ENCODE data around the gene DENND6A. TPM values are rescaled to one million over a fixed set of nuclear protein-coding genes. Genes with fewer than 3 reads are reported as not detected.
"Not testable (repeated sequence)": the region's sequence is repeated elsewhere in the genome, so short reads cannot be mapped to it uniquely, and the experiment has no call there.

Gene DENND6A
- total RNA-seq, 1 donor, result 136 TPM

DNA sequence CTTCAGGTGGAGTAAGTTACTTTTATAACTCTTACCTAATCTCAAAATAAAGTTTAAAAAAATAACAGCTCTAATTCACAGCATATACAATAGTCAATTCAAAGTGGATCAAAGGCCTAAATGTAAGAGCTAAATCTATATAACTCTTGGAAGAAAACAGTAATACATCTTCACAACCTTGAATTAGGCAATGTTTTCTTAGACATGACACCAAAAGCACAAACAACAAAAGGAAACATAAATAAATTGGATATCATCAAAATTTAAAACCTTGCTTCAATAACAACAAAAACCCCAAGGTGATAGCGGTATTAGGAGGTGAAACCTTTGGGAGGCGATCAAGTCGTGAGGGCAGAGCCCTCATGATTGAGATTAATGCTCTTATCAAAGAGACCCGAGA lies 12.8 kb downstream of the DENND6A start:
- Histone ChIP-seq H3K27me3 (ENCODE audit: insufficient read depth, low read length) (no peaks in the 10 kb centered on the region), H3K4me3 (ENCODE audit: low read length) (no peak overlapping the region), H3K9me3 (ENCODE audit: low read depth, low read length) (no peaks in the 10 kb centered on the region), H3K4me1 (ENCODE audit: insufficient read depth, low read length) (peaks cover 30% of the 10 kb centered on the region)

DNA sequence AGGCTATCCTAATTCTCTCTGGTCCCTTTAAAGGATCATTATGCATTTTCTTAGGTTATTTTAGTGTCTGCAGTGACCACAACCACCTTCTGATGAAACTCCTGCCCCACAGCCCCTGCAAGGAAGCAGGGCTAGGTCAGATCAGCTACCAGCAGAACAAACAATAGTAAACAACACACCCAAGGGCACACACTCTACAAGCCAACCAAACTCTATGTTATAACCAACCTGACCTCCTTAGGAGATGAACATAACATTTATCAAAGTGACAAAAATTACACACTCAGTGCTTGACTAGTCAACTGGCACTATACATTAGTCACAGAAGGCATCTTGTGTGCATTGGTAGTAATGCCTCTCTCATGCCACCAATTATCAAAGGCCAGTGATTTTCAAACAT lies 17.3 kb downstream of the DENND6A start:
- Histone ChIP-seq H3K4me3 (ENCODE audit: low read length) (no peak overlapping the region), H3K9me3 (ENCODE audit: low read depth, low read length) (no peaks in the 10 kb centered on the region), H3K4me1 (ENCODE audit: insufficient read depth, low read length) (peaks cover 40% of the 10 kb centered on the region), H3K27me3 (ENCODE audit: insufficient read depth, low read length) (no peaks in the 10 kb centered on the region)

DNA sequence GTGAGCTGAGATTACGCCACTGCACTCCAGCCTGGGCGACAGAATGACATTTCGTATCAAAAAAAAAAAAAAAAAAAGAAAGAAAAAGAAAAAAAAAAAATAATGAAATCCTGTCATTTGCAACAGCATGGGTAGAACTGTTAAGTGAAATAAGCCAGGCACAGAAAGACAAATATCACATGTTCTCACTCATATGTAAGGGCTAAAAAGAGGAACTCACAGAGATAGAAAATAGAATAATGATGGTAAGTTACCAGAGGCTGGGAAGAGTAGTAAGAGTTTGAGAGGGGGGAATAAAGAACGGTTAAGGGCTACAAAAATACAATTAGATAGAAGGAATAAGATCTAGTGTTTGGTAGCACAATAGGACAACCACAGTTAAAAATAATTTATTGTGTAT lies 19.7 kb downstream of the DENND6A start:
- Histone ChIP-seq H3K27me3 (ENCODE audit: insufficient read depth, low read length) (no peaks in the 10 kb centered on the region), H3K4me1 (ENCODE audit: insufficient read depth, low read length) (peaks cover 35% of the 10 kb centered on the region), H3K4me3 (ENCODE audit: low read length) (no peak overlapping the region)

DNA sequence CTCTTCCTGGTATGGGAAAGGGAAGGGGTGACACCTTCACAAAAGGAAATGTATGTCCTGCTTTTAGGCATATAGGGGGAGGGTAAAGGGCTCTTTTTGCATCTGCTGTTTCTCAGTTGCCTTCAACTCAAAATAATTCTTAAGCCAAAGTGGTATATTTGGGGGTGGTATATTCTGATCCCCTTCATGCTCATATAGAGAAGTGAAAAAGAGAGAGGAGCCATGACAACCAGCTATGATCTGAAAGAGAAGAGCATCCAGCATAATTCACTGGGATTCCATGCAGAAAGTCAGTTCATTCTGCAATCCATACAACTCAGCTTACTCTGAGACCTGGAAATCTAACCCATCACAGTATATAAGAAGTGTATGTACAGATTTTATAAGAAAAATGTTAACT lies 22.3 kb downstream of the DENND6A start:
- Histone ChIP-seq H3K4me1 (ENCODE audit: insufficient read depth, low read length) (peaks cover 29% of the 10 kb centered on the region), H3K9me3 (ENCODE audit: low read depth, low read length) (no peaks in the 10 kb centered on the region), H3K4me3 (ENCODE audit: low read length) (no peak overlapping the region), H3K27me3 (ENCODE audit: insufficient read depth, low read length) (no peaks in the 10 kb centered on the region)

More for the DNA sequence above, 19.7 kb downstream of the DENND6A start:
- no peaks in the 10 kb centered on the region for H3K9me3 ChIP-seq (ENCODE audit: low read depth, low read length)

DNA sequence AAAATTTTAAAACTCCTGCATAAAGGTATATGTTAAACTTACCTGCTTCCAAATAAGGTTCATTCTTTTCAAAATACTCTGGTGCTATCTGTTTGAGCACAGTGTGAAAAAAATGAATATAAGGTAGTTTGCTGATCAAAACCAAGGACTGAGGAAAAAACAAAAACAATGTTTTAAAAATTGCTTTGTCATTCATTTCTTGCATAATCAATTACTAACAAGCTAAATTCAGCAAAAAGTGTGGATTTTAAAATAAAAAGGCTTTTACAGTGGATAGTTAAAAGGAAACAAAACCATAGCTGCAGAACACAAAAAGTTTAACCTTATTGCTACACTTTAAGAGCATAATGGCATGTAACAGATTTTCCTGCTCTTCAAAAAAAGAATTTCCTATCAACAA lies 31.5 kb downstream of the DENND6A start:
- no peaks in the 10 kb centered on the region for H3K4me1 ChIP-seq (ENCODE audit: insufficient read depth, low read length)
- H3K27me3 ChIP-seq (ENCODE audit: insufficient read depth, low read length), result no peaks in the 10 kb centered on the region
- no peak overlapping the region for H3K4me3 ChIP-seq (ENCODE audit: low read length)
- H3K9me3 ChIP-seq (ENCODE audit: low read depth, low read length), result no peaks in the 10 kb centered on the region

DNA sequence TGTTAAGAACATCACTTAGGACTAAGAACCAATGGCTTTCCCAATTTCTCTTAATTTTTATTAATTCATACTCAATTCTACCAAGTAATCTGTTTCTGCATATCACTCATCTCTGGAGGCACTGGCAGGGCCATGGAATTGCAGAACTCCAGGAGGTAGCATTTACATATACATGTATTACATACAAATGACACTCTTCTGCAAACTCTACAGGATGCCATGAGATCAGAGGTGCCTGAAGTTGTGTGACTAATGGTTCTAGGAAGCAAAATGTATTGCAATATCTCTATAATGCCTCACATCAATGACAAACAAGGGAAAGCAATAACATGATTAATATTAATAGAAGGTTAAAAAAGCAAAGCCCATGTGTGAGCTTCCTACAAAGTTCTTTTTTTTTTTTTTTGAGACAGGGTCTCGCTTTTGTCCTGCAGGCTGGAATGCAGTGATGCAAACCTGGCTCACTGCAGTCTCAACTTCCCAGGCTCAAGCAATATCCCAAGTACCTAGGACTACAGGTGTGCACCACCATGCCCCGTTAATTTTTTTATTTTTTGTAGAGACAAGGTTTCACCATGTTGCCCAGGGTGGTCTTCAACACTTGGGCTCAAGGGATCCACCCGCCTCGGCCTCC lies 33.0 kb downstream of the DENND6A start:
- no peaks in the 10 kb centered on the region for H3K9me3 ChIP-seq (ENCODE audit: low read depth, low read length)
- H3K27me3 ChIP-seq (ENCODE audit: insufficient read depth, low read length), result no peaks in the 10 kb centered on the region
- H3K4me3 ChIP-seq (ENCODE audit: low read length), result no peak overlapping the region
- H3K4me1 ChIP-seq (ENCODE audit: insufficient read depth, low read length), result no peaks in the 10 kb centered on the region

DNA sequence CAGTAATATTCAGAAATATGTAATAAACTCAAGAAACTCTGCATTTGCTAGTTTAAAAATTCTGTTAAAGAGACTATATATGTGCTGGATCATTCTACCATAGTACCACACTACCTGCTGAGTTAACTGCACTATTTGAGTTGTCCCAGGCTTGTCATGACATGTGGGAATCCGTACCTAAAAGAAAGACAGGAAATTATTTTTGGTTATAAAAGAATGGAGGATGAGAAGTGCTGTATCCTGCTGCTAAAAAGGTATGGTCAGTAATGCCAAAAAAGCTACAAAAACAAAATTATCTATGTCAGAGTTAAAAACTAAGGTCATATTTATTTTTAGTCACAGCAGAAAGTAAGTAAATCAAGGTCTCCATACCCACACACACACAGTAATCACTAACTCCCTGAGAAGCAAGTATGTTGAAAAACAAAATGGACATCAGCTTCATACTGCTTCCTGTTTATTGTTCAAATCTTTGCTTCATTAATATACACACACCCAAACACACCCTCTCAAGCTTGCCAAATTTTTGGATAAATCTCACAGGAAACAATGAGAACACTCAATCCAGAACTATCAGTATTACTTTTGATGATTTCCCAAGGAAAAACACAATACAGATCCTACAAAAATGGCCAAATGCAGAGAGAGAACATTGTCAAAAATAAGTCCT lies 33.7 kb downstream of the DENND6A start:
- no peaks in the 10 kb centered on the region for H3K27me3 ChIP-seq (ENCODE audit: insufficient read depth, low read length)
- H3K4me3 ChIP-seq (ENCODE audit: low read length), result no peak overlapping the region
- no peaks in the 10 kb centered on the region for H3K9me3 ChIP-seq (ENCODE audit: low read depth, low read length)
- H3K4me1 ChIP-seq (ENCODE audit: insufficient read depth, low read length), result no peaks in the 10 kb centered on the region

DNA sequence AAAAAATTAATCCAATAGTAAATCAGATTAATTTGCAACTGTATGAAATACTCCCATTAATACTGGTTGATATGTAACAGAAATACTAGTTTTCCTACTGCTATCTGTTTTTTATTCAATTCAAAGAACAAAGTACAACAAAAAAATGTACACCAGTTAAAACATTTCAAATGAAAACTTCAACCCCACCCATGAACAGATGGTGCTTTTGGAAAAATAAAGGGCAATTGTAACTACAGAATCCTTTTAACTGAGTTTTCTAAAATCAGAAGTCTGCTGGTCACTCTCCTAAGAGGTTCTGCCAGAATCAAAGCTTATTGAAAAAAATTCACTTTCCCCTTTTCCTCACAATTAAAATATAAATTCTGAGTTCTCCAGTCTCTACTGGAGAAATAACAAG lies 34.3 kb downstream of the DENND6A start:
- no peaks in the 10 kb centered on the region for H3K4me1 ChIP-seq (ENCODE audit: insufficient read depth, low read length)
- no peaks in the 10 kb centered on the region for H3K9me3 ChIP-seq (ENCODE audit: low read depth, low read length)
- H3K27me3 ChIP-seq (ENCODE audit: insufficient read depth, low read length), result no peaks in the 10 kb centered on the region
- no peak overlapping the region for H3K4me3 ChIP-seq (ENCODE audit: low read length)

DNA sequence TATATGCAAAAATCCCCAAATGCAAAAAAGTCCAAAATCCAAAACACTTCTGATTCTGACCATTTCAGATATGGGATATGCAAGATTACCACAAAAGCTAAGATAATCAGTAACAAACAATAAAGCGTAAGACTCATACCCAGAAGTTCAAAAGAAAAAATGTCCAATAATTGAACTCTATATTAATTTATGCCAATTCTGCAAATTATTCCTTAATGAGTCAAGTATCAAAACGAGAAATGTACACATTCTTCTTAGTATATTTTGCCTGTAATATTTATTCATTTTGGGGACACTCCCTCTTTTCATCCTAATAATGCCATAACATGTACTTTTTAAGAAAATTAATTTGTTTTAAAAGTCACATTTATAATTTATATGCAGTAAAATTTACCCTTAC lies 37.1 kb downstream of the DENND6A start:
- Histone ChIP-seq H3K9me3 (ENCODE audit: low read depth, low read length) (no peaks in the 10 kb centered on the region), H3K4me3 (ENCODE audit: low read length) (no peak overlapping the region), H3K27me3 (ENCODE audit: insufficient read depth, low read length) (no peaks in the 10 kb centered on the region), H3K4me1 (ENCODE audit: insufficient read depth, low read length) (no peaks in the 10 kb centered on the region)

DNA sequence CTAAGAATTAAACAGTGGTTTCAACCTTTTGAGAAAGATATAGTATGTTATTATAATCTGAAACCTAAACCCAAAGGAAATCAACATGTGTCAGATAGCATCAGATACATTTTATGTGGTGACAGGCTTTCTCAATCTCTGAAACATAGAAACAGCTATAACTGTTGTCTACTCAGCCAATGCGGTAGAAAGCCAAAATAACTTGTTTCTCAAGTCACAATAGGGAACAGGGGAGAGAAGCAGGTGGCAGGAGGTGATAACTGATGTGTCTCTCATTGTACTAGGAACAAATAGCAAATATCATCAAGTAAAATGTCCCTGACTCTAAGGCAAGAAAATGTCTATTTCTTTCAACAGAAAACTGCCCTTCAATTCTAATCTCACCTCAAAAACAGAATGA lies 38.6 kb downstream of the DENND6A start:
- no peaks in the 10 kb centered on the region for H3K9me3 ChIP-seq (ENCODE audit: low read depth, low read length)
- no peaks in the 10 kb centered on the region for H3K27me3 ChIP-seq (ENCODE audit: insufficient read depth, low read length)
- no peak overlapping the region for H3K4me3 ChIP-seq (ENCODE audit: low read length)
- no peaks in the 10 kb centered on the region for H3K4me1 ChIP-seq (ENCODE audit: insufficient read depth, low read length)

DNA sequence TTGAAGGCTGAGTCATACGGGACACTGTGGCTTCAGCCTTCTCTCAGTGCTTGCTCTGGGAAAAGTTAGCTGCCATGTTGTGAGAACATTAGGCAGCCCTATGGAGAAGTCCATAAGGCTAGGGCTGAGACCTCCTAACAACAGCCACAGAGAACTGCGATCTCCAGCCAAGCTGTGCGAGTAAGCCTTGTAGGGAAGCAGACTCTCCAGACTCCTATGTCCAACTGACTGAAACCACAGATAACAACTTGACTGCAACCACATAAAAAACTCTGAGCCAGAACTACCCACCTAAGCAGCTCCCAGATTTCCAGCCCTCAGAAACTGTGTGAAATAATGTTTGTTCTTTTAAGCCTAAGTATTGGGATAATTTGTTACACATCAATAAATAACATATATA lies 40.7 kb downstream of the DENND6A start:
- Histone ChIP-seq H3K9me3 (ENCODE audit: low read depth, low read length) (no peaks in the 10 kb centered on the region), H3K4me3 (ENCODE audit: low read length) (no peak overlapping the region), H3K27me3 (ENCODE audit: insufficient read depth, low read length) (no peaks in the 10 kb centered on the region), H3K4me1 (ENCODE audit: insufficient read depth, low read length) (no peaks in the 10 kb centered on the region)

DNA sequence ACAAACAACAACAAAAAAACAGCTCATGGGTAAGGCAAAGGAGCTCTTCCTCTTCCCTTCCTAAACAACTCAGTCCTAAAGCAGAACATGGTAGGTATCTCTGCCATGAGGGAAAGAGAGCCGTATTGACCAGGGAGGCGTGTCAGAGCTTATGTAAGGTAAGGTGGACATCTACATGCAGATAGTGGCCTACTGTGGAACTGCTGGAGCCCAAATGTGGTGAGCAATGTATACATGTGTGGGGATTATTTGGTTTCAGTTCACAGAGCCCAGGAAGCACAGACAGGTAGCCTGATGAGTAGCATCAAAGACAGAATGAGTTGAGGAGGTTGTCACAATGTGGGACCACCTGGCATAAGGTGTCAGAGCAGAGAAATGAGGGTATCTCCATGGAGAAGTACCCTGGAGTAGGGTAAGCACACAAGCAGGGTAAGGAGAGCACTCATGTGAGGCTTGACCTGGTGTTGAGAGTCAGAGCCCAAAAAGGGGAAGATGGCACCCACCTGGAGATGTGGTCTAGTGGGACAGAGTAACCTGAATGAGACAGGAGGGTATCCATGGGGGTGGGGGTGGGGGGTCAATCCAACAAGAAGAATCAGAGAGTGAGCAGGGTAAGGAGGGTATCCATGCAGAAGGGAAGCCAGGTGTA lies 45.5 kb downstream of the DENND6A start:
- no peaks in the 10 kb centered on the region for H3K9me3 ChIP-seq (ENCODE audit: low read depth, low read length)
- H3K4me3 ChIP-seq (ENCODE audit: low read length), result no peak overlapping the region
- no peaks in the 10 kb centered on the region for H3K4me1 ChIP-seq (ENCODE audit: insufficient read depth, low read length)
- H3K27me3 ChIP-seq (ENCODE audit: insufficient read depth, low read length), result no peaks in the 10 kb centered on the region

DNA sequence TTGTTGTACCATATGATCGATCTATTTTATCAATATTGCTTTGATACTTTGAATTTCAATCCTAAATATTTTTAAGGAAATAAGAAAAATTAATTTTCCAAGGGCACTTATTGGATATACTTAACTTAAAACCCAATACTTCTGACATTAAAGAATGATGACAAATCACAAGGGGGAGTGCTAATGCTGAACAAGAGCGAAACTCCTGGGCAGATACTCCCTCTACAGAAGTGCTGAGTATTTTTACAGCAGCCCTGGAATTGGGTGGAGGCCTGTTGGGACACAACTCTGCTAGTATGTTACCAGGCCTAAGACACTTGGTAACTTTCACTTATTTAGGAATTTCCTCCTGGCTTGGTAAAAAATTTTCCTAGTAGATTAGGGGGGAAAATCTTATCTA lies 46.2 kb downstream of the DENND6A start:
- H3K9me3 ChIP-seq (ENCODE audit: low read depth, low read length), result no peaks in the 10 kb centered on the region

DNA sequence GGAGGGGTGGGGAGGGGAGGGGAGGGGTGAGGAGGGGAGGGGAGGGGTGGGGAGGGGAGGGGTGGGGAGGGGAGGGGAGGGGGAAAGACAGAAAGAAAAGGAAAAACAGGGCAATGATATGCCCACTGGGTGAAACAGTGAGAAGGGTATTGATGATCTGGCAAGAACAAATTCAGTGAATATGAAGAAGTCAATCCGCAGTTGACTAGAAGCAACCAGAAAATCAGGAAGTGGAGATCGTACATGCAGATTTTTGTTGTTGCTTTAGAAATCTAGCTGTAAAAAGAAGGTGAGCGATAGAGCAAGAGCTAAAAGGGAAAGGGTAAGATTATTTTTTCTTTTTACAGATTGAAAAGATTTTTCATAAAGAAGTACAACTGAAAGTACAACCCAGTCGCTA lies 48.1 kb downstream of the DENND6A start:
- H3K27me3 ChIP-seq (ENCODE audit: insufficient read depth, low read length), result no peaks in the 10 kb centered on the region
- H3K4me1 ChIP-seq (ENCODE audit: insufficient read depth, low read length), result no peaks in the 10 kb centered on the region
- H3K9me3 ChIP-seq (ENCODE audit: low read depth, low read length), result no peaks in the 10 kb centered on the region
- H3K4me3 ChIP-seq (ENCODE audit: low read length), result no peak overlapping the region

More for the DNA sequence above, 46.2 kb downstream of the DENND6A start:
- no peaks in the 10 kb centered on the region for H3K4me1 ChIP-seq (ENCODE audit: insufficient read depth, low read length)
- H3K27me3 ChIP-seq (ENCODE audit: insufficient read depth, low read length), result no peaks in the 10 kb centered on the region
- no peak overlapping the region for H3K4me3 ChIP-seq (ENCODE audit: low read length)

DNA sequence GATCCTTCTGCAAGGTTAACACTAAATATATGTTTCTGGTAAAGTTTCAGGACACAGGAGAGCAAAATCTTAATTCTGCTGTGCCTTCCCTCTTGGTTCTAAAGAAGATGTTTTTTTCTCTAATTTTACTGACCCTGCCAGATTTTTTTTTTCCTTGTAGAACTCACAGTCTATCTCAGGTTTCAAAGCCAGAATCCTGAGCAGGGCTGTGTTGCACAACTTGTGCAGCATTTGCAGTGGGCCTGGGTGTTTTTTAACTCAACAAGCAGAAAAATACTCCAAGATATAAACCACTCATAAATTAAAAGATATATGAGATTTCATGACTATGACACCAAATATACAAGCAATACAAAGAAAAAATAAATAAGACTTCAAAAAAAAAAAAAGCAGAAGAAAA lies 55.5 kb downstream of the DENND6A start:
- Histone ChIP-seq H3K9me3 (ENCODE audit: low read depth, low read length) (no peaks in the 10 kb centered on the region), H3K4me3 (ENCODE audit: low read length) (no peak overlapping the region), H3K4me1 (ENCODE audit: insufficient read depth, low read length) (no peaks in the 10 kb centered on the region)

DNA sequence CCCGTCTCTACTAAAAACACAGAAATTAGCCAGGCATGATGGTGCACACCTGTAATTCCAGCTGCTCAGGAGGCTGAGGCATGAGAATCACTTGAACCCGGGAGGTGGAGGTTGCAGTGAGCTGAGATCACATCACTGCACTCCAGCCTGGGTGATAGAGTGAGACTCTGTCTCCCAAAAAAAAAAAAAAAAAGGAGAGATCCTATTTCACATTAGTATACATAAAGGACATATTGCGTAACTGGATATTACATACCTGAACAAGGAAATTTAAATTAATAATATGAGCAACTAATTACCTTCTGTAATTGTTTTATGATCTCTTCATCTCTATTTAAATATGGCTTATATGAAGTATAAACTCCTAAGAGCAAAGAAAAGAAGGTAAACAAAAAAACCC lies 58.6 kb downstream of the DENND6A start:
- not testable (repeated sequence) for H3K9me3 ChIP-seq (ENCODE audit: low read depth, low read length); H3K27me3 ChIP-seq (ENCODE audit: insufficient read depth, low read length); H3K4me1 ChIP-seq (ENCODE audit: insufficient read depth, low read length); H3K4me3 ChIP-seq (ENCODE audit: low read length)

More for the DNA sequence above, 55.5 kb downstream of the DENND6A start:
- H3K27me3 ChIP-seq (ENCODE audit: insufficient read depth, low read length), result no peaks in the 10 kb centered on the region

Data from mononuclear cell (primary cell).